Cerebellar cortex (tissue), 1 donor: ENCODE results near the gene CARMIL3.
"Not testable (repeated sequence)": the region's sequence is repeated elsewhere in the genome, so short reads cannot be mapped to it uniquely, and the experiment has no call there.

Source experiments
- DNase-seq: peaks from one replicate; pipeline ENCODE4 v3.0.0-alpha.2; 2015; ENCODE audit warnings: low spot score

CARMIL3 gene

DNA sequence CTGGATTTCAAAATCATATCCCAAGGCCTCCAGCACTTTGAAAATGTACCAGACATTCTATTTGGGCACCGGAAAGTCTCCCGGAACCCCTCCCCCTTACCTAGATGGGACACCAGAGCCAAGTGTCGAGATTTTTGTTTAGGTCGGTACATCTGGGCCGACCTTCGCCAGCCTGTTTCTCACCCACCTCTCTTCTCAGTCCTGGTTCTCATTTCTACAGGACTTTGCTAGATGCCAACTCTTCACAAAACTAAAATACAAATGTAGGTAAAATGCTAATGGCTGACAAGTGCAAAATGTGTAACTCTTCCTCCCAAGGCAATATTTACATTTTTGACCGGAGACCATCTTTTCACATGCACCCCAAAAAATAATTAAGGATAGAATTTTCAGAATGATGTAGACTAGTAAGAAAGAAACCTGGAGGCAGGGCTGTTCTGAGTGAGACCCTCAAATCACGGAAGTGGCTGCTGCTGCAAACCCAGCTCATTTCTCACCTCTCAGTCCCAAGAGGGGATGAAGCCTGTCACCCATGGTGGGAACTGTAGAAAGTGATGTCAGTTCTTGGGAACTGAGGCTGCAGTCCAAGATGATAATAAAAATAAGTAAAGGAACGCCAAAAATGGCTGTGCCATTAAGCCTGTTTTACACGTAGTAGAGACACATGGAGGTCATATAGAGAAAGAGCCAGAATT lies 14.7 kb upstream of the CARMIL3 start:
- DNase-seq = not testable (repeated sequence)

DNA sequence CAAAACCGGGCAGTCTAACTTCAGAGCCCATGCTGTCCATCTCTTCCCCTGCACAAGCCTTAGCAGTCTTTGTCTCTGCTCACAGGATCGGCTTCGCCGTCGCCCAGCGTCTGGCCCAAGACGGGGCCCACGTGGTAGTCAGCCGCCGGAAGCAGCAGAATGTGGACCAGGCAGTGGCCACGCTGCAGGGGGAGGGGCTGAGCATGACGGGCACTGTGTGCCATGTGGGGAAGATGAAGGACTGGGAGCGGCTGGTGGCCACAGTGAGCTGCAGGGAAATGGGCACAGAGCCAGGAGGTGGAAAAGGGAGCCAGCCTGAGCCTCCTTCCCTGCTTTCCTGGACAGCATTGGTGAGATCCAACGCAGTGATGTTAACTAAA lies 14.2 kb upstream of the CARMIL3 start:
- DNase-seq = peak; percentile 47

DNA sequence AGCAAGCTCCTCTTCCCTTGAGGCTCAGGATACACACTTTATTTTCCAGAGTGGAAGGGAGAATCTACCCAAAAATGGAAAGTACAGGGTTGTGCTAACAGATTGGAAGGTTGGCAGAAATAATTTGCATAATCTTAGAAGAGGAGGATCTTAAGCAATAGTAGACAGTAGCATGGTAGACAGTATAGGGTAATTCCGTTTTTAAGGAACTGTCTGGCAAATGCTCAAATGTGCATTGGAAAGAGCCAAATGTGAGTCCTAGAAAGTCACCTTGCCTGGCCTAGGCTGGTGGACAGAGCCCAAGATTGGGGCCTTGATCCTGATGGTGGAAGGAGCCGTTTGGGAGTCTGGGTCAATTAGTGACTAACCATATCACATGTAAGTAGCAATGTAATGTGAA lies 13.1 kb upstream of the CARMIL3 start:
- no peak for DNase-seq

DNA sequence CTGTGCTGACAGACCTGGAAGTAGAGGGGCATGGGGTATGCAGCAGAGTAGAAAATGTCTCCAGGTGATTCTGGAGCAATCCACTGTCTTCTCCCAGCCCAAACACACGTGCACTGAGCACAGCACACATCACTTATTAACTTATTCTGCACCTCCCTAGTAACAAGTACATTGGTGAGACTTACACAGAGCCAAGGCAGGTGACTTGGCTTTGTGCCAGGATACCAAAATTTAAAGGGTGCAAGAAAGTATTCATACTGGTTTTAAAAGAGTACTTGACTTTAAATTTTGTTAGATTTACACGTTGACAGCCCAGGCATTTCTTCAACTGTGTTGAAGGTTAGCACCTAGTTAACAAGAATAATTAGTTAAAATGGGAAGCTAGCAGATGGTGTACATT lies 11.1 kb upstream of the CARMIL3 start:
- no peak for DNase-seq

DNA sequence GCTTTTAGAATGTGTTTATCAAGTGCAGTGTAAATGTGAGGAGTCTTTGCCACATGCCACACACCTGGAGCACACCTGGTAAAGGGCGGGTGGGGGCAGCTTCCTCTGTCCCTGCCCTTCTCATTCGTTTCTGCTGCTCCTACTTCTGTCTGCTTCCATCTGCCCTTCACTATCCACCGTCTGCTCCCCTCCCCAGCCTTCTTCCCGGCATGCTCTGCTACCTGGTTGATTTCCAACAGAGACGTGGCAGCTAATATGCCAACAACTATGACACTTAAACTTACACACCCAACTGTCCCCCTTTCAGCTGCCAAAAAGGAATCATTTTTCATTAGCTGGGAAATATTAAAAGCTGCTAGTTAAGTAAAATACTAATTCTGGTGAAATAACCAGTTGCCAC lies 9.1 kb upstream of the CARMIL3 start:
- DNase-seq = no peak

DNA sequence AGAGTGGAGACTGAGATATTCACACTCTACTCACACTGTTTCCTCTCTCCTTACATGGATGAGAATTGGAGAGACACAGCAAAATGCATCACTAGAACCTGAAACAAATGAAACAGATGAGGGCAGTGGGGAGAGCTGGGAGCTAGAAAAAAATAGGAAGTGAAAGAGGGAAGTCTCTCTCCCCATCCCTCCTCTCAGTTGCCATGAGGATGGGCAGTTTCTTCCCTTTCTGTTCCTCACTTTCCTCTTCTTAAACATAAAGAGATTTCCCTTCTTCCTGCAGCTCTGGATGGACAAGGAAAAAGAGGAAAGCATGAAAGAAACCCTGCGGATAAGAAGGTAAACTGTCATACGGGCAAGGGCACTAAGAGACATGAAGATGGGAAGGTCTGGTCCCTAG lies 2.8 kb upstream of the CARMIL3 start:
- not testable (repeated sequence) for DNase-seq

DNA sequence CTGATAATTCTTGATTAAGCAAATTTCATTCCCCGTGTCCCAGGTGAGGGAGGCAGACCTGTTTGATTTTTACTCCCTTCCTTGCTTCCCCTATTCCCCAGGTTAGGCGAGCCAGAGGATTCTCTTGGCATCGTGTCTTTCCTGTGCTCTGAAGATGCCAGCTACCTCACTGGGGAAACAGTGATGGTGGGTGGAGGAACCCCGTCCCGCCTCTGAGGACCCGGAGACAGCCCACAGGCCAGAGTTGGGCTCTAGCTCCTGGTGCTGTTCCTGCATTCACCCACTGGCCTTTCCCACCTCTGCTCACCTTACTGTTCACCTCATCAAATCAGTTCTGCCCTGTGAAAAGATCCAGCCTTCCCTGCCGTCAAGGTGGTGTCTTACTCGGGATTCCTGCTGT lies 1.1 kb upstream of the CARMIL3 start:
- not testable (repeated sequence) for DNase-seq

DNA sequence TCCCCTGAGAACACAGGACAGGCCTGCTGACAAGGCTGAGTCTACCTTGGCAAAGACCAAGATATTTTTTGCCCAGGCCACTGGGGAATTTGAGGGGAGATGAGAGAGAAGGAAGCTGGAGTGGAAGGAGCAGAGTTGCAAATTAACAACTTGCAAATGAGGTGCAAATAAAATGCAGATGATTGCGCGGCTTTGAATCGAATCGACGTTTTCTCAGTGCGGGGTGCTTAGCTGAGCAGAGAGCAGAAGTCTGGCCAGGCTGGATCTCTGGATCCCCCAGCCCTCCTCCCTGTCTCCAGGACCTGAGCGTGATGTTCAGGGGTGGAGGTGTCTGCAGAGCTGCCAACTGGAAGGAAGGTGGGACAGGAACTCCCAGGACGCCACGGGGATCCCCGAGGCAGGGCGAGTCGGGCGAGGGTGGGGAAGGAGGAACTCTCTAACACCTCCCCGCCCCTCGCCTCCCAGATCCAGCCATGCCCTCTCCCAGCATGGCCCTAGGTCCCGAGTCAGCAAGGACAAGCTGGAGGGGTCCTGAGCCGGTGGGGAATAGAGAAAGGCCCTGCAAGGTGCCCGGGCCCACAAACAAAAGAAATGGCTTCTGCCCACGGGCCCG lies 527 bp upstream of the CARMIL3 start:
- peak; percentile 44 for DNase-seq

DNA sequence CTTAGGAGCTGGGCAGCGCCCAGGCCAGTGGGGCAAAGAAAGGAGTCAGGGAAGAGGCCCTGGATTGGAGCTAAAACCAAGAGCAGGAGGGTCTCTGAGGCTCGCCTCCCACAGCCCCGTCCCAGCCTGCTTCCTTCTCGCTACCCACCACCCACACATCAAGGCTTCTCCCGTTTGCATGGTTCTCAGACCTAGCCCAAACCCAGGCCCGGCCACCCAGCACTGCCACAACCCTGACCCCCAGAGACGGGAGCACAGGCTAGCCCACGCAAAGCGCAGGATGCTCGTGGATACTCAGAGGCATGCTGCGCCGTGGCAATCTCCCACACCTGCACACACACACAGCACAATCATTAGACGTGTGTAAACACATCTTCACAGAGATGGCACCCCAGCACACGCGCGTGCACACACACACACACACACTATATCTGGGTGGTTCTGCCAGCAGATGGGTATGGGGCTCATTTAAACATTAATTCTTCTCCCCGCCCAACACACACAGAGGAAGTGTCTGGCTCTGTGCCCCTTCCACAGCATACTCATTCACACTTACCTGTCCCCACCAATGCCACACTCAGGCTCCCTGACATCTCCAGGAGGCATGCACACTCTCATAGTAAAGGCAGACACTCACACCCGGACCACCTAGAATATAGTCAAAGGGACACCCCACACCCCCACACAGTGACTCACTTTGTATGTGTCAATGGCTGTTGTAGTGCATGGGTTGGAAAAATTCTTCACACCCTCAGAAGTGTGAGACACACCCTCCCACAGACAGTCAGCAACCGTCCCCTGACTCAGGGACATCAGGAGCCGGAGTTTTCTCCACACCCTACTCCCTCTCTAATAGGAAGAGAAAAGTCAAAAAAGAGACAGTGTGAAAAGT lies 1.1 kb downstream of the CARMIL3 start:
- no peak for DNase-seq

DNA sequence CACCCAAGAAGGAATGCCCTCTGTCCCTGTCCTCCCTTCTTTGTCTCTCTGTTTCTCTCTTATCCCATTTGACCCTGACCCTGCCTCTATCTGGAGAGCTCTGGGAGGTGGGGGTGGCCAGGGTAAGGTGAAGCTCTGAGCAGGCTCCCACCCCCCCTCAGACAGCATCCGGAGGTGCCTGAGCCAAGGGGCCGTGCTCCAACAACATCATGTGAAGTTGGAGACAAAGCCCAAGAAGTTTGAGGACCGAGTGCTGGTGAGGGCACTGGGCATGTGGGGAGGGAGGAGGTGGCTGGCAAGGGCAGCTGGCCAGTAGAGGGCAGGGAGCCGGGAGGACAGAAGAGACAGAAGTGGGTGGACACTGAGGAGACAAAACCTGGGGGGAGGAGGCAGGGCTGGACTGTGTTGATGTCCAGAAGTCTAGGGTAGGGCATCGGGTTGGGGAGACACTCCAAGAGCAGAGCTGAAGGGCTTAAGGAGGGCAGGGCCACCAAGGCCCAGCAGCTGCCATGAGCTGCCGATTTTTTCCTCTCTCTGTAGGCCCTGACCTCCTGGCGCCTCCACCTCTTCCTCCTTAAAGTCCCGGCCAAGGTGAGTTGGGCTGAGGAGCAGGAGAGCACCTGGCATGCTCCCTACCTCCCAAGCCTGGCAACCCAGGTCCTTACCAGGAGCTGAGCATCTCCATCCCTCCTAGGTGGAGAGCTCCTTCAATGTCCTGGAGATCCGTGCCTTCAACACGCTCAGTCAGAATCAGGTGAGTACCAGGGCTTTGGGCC lies 1.9 kb downstream of the CARMIL3 start:
- DNase-seq = no peak

DNA sequence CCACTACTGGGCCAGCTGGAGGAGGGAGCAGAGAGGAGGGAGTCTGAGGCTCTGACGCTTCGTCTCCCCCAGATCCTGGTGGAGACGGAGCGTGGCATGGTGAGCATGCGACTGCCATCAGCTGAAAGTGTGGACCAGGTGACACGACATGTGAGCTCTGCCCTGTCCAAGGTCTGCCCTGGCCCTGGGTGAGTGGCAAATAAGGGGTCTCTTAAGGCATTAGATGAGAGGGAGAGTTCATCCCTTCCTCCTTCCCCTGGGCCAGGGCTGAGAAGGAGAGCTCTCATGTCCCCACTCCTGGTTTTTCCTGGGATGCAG lies 2.5 kb downstream of the CARMIL3 start:
- no peak for DNase-seq

DNA sequence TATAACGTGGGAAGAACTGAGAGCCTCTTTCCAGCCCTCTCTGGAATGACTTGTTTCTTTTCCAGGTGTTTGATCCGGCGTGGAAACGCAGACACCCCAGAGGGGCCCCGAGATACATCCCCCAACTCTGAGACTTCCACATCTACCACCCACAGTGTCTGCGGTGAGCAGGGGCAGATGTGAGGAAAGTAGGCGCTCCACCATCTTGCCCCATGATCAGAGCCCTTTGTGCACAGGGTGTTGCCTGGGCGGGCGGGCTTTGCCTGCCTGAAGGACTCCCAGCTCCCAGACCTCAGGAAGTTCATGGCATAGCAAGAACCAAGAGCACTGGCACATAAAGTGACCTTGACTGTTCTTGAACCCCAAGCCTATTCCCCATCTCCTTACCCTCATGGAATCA lies 2.8 kb downstream of the CARMIL3 start:
- DNase-seq = no peak

DNA sequence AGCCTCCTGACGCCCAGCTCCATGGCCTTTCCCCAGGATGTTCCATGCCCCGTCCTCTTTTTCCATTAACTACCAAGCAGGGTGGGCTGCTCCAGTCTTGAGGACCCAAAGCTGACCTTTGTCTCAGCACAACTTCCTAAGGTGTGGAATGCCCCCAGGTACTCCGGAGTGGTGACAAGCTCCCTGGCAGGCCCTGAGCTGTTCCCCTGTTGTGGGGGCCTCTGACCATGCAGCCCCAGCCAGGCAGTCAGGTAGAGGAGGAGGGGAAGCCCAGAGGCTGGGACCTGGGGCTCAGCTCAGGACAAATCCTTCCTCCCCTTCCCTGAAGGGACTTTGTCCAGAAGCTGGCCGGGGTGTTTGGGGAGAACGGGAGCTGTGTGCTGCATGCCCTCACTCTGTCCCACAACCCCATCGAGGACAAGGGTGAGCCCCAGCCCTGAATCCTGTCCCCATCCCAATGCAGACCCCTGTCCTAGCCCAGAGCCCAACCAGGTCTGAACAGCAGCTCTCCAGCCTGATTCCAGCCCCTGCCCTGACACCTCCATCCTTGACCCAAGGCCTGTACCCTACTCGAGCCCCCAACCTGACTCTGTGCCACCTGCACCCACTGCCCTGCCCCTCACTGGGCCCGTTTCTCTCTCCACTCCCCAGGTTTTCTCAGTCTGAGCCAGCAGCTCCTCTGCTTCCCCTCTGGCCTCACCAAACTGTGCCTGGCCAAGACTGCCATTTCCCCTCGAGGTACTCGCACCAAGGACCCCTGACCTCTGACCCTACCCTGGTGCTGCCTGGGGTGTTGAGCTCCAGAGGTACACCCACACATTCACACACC lies 4.4 kb downstream of the CARMIL3 start:
- DNase-seq = no peak

DNA sequence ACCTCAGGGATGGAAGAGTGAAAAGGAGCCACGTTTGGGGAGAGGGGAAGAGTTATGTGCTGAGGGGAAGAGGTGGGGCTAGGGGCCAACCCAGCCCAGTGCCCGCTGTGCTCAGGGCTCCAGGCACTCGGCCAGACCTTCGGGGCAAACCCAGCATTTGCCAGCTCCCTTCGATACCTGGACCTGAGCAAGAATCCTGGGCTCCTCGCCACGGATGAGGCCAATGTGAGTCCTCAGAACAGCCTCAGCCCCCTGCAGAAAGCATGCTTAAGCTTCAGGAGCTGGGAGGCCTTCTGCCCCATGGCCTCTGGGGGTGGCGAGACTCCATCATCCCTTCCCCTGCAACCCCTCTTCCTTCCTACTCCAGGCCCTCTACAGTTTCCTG lies 5.0 kb downstream of the CARMIL3 start:
- DNase-seq = no peak

DNA sequence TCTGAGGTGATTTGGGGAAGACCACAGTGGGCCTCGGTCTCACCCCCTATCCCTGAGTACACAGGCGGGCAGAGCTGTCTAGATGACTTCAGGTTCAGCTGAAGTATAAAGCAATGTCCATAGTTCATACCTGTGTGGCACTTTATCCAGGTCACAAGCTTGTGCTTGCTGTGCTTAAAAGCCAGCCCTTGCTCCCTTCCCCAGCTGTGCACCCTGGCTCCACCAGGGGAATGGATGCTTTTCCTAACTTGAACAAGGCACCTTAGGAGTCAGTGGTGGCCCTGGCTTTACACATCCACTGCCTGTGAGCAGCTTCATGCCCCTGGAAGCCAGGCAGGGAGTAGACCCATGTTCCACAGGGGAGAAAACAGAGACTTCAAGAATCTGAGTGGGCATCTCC lies 5.5 kb downstream of the CARMIL3 start:
- no peak for DNase-seq

DNA sequence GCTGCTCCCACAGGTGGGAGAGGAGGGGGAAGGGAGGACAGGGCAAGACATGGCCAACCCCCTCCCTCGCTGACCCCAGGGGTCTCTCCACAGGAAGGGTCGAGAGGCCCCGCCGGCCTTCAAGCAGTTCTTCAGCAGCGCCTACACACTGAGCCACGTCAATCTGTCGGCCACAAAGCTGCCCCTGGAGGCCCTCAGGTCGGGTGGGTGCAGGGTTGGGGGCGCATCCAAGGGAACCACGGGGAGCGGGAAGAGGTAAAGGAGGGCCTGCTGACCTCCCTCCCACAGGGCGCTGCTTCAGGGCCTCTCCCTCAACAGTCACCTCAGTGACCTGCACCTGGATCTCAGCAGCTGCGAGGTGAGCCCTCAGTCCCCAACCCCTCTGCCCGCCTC lies 6.1 kb downstream of the CARMIL3 start:
- DNase-seq = no peak

DNA sequence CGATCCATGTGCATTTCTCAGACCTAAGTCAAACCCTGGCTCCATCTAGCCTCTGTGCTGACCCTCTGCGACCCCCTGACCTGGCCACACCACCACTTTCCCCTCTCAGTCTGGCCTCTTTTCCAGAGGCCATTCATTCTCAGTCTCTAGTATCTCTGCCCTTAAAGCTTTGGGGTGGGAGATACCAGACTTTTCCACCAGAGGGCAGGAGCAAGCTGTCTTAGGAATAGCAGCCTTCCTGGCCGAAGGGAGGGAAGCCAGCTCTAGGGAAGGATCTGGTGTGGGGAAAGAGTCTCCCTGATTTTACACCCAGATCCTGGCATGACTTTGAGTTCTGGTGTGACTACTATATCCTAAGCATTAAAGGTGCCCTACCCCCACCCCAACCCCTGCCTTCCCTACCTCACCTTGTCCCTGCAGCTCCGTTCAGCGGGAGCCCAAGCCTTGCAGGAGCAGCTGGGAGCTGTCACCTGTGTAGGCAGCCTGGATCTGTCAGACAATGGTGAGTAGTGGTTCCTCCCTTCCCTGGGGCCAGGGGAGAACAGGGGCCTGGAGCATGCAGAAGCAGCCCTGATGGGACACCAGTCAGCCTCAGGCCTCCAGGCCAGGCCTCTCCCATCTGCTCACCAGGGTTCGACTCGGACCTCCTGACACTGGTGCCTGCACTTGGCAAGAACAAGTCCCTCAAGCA lies 6.6 kb downstream of the CARMIL3 start:
- DNase-seq = peak; percentile 86

DNA sequence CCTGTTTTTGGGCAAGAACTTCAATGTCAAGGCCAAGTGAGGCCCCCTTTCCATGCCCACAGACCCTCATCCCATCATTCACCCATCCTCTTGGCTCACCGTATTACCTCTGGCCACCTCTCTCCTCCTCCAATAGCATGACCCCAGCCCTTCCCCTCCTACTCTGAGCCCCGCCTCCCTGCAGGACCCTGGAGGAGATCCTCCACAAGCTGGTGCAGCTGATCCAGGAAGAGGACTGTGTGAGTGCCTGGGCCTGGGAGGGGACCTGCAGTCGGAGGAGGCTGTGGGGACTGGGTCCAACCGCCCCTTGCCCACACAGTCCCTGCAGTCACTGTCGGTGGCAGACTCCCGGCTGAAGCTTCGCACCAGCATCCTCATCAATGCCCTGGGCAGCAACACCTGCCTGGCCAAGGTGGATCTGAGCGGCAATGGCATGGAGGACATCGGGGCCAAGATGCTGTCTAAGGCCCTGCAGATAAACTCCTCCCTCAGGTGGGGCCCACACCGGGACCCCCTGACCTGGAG lies 7.2 kb downstream of the CARMIL3 start:
- DNase-seq = no peak

DNA sequence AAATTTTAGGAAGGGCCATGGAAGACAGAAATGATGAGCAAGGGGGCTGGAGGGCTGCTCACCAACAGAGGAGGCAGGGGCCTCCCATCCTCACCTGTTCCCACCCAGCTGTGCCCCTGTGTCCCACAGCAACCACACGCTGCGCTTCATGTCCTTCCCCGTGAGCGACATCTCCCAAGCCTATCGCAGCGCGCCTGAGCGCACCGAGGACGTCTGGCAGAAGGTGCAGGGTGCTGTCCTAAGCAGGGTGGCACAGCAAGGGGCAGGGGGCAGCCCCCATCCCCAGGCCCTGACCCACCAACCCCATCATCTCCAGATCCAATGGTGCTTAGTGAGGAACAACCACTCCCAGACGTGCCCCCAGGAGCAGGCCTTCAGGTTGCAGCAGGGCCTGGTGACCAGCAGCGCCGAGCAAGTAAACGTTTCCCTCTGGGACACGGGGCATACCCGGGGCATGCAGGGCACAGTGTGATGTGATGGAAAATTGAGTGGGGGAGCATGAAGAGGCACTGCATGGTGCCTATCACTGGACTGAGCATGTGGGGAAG lies 8.1 kb downstream of the CARMIL3 start:
- DNase-seq = no peak

DNA sequence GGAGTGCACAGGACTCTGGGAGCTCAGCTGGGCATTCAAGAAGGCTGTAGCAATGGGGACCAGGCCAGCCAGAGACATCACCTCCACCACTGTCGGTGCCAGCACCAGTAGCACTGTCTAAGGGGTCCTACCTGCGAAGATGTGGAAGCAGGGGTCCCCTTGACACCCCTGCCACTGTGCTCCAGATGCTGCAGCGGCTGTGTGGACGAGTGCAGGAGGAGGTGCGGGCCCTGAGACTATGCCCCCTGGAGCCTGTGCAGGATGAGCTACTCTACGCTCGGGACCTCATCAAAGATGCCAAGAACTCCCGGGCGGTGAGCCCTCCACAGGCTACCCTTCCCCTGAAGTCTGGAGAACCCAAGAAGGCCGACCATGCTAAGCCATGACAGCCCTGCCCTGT lies 8.6 kb downstream of the CARMIL3 start:
- no peak for DNase-seq
